ENCODE results near the gene LRIG2. TPM values are rescaled to one million over a fixed set of nuclear protein-coding genes. Genes with fewer than 3 reads are reported as not detected.
A peak's percentile ranks its signal among the peaks of the same experiment; 100 is the strongest.

The LRIG2 gene
- total and polyA plus RNA-seq, 2 experiments from 2014 or later, result 10.0 to 40.4 TPM

- Histone ChIP-seq H3K4me3 (no peak overlapping the region), H3K36me3 (ENCODE audit: insufficient read depth) (no peaks in the 10 kb centered on the region), H3K4me2 (no peak overlapping the region), H3K9me2 (ENCODE audit: insufficient read depth) (no peaks in the 10 kb centered on the region; the same call in 1 of the 2 replicates), H3F3A (replicated peaks; ENCODE audit: low read depth) (peaks cover 14% of the 10 kb centered on the region), H3K27ac (ENCODE audit: low read depth) (peak overlapping the region; percentile 21; the same call in 1 of the 2 replicates), H4K20me1 (replicated peaks; ENCODE audit: insufficient read depth) (no peaks in the 10 kb centered on the region), H3K4me1 (ENCODE audit: insufficient read depth) (peaks cover 17% of the 10 kb centered on the region), H3K79me2 (replicated peaks; ENCODE audit: insufficient read depth) (no peaks in the 10 kb centered on the region), H2AFZ (no peak overlapping the region), H3K27me3 (ENCODE audit: insufficient read depth) (no peaks in the 10 kb centered on the region)
- TF ChIP-seq ZNF114 (CRISPR knock-in tag; IDR thresholded peaks at IDR 0.05) (no peak), STAT1 (IDR thresholded peaks at IDR 0.05; ENCODE audit: unreplicated experiment) (no peak), JUNB (IDR thresholded peaks at IDR 0.05; ENCODE audit: unreplicated experiment) (no peak), NANOG (IDR thresholded peaks at IDR 0.05; ENCODE audit: borderline replicate concordance) (no peak), ETS1 (IDR thresholded peaks at IDR 0.05) (no peak), CREB1 (CRISPR knock-in tag; IDR thresholded peaks at IDR 0.05; ENCODE audit: low read depth) (no peak), POLR2AphosphoS5 (IDR thresholded peaks at IDR 0.05; ENCODE audit: low read depth) (no peak), REST (IDR thresholded peaks at IDR 0.05; ENCODE audit: unreplicated experiment) (no peak), EZH2 (IDR thresholded peaks at IDR 0.05; ENCODE audit: low read depth, unreplicated experiment) (no peak), CTCF (conservative IDR thresholded peaks at IDR 0.05; ENCODE audit: low read depth in 2 of 2) (no peak), ZNF331 (CRISPR knock-in tag; IDR thresholded peaks at IDR 0.05; ENCODE audit: low read depth) (no peak), EZH2phosphoT487 (IDR thresholded peaks at IDR 0.05; ENCODE audit: unreplicated experiment) (no peak), ZNF462 (CRISPR knock-in tag; IDR thresholded peaks at IDR 0.05) (no peak)
- Mint-ChIP-seq H3K4me1 (peaks cover 22% of the 10 kb centered on the region), H3K4me3 (no peak overlapping the region), H3K9me3 (no peaks in the 10 kb centered on the region), H3K27ac (no peak overlapping the region), H3K36me3 (ENCODE audit: low read depth) (peaks cover 2% of the 10 kb centered on the region; the same call in 1 of the 3 replicates), H3K27me3 (ENCODE audit: insufficient read depth, low read depth, poor library complexity) (peaks cover 2% of the 10 kb centered on the region)
- ATAC-seq (peak; percentile 29; the same call in 2 of the 3 replicates), DNase-seq (ENCODE audit: low spot score) (no peak)
Observed at GRCh38 chr1:113036639-113037321, 36.2 kb upstream of the LRIG2 start.
